Keratinocyte (primary cell): ENCODE data around the gene DENND6B. TPM values are rescaled to one million over a fixed set of nuclear protein-coding genes. Genes with fewer than 3 reads are reported as not detected.
A peak's percentile ranks its signal among the peaks of the same experiment; 100 is the strongest.

Source experiments
- DNase-seq: peaks from one replicate; pipeline ENCODE4 v3.0.0-alpha.2; 2011; ENCODE audit warnings: low read depth, missing footprints, low spot score
- FAIRE-seq: peaks from 2 replicates; lab custom pipeline; 2011; peaks lifted over from hg19 to GRCh38; lab: Jason Lieb, UNC
- H2AFZ ChIP-seq: 2 replicates; pipeline ENCODE4 v1.6.0; 2012; ENCODE audit warnings: low read length, control low read depth, inconsistent platforms; ENCODE audit not compliant: control insufficient read depth
- H3K27ac ChIP-seq: 2 replicates; pipeline ENCODE4 v1.5.1; 2011; ENCODE audit warnings: low read length; ENCODE audit not compliant: control insufficient read depth, insufficient read depth
- H3K27me3 ChIP-seq: 3 replicates; pipeline ENCODE4 v1.6.0; 2011; ENCODE audit warnings: low read length; ENCODE audit not compliant: control insufficient read depth, insufficient read depth; ENCODE audit errors: extremely low read depth
- H3K36me3 ChIP-seq, 2 experiments: 2 replicates in 1 of 2; 3 replicates in 1 of 2; pipeline ENCODE4 v1.5.1; 2011; ENCODE audit warnings: low read length in 2 of 2, mild to moderate bottlenecking in 1 of 2; ENCODE audit not compliant: control insufficient read depth in 2 of 2, insufficient read depth in 2 of 2; ENCODE audit errors: extremely low read depth in 1 of 2
- H3K4me1 ChIP-seq: 3 replicates; pipeline ENCODE4 v1.5.1; 2011; ENCODE audit warnings: low read length; ENCODE audit not compliant: control insufficient read depth, insufficient read depth; ENCODE audit errors: extremely low read depth
- H3K4me2 ChIP-seq: 3 replicates; pipeline ENCODE4 v1.6.0; 2011; ENCODE audit warnings: low read depth, low read length; ENCODE audit not compliant: control insufficient read depth, insufficient read depth; ENCODE audit errors: extremely low read depth
- H3K4me3 ChIP-seq, 3 experiments: fragments of 200-600 bp in 1 of 3; sonication (generic) in 1 of 3; 2 replicates in 2 of 3; 3 replicates in 1 of 3; pipeline ENCODE4 v1.5.1; 2011 to 2016; ENCODE audit warnings: low read length in 3 of 3, mild to moderate bottlenecking in 3 of 3, control low read depth in 2 of 3, inconsistent platforms in 1 of 3, low read depth in 1 of 3, mixed read lengths in 1 of 3, mixed run types in 1 of 3, moderate library complexity in 1 of 3; ENCODE audit not compliant: control insufficient read depth in 2 of 3, insufficient read depth in 2 of 3; ENCODE audit errors: extremely low read depth in 1 of 3
- H3K79me2 ChIP-seq: 2 replicates; pipeline ENCODE4 v1.6.0; 2012; ENCODE audit warnings: low read length; ENCODE audit not compliant: control insufficient read depth, insufficient read depth
- H3K9ac ChIP-seq: 3 replicates; pipeline ENCODE4 v1.6.0; 2011; ENCODE audit warnings: low read length; ENCODE audit not compliant: control insufficient read depth, insufficient read depth; ENCODE audit errors: extremely low read depth
- H3K9me1 ChIP-seq: 3 replicates; pipeline ENCODE4 v1.6.0; 2011; ENCODE audit warnings: low read length; ENCODE audit not compliant: control insufficient read depth, insufficient read depth; ENCODE audit errors: extremely low read depth
- H3K9me3 ChIP-seq: 2 replicates; pipeline ENCODE4 v1.5.1; 2012; ENCODE audit warnings: low read depth, low read length; ENCODE audit not compliant: control insufficient read depth
- H4K20me1 ChIP-seq: 3 replicates; pipeline ENCODE4 v1.6.0; 2011; ENCODE audit warnings: low read length; ENCODE audit not compliant: control insufficient read depth, insufficient read depth; ENCODE audit errors: extremely low read depth
- CTCF ChIP-seq, 3 experiments: IDR thresholded peaks in 1 of 3; conservative IDR thresholded peaks in 1 of 3; optimal IDR thresholded peaks in 1 of 3; 2 replicates in 2 of 3; 3 replicates in 1 of 3; pipeline versions ENCODE3 to v1.5.1; 2011; ENCODE audit warnings: low read length in 3 of 3, mild to moderate bottlenecking in 3 of 3, moderate library complexity in 2 of 3, control low read depth in 1 of 3, inconsistent platforms in 1 of 3; ENCODE audit not compliant: insufficient read depth in 2 of 3; ENCODE audit errors: extremely low read depth in 1 of 3
- EZH2 ChIP-seq: IDR thresholded peaks from one replicate; pipeline ENCODE4 v1.6.1; 2012; ENCODE audit warnings: inconsistent platforms, mild to moderate bottlenecking, low read length, moderate library complexity
- dilution Hi-C: fragments of 300-500 bp; cut with MboI; formaldehyde crosslinking; loops from one replicate; pipeline ENCODE4 v1.7.0; 2020; ENCODE audit warnings: low sequenced_read_pairs; ENCODE audit not compliant: extremely low pct_ligation_motif_present
- polyA plus RNA-seq, 5 experiments: library from polyadenylated mRNA; depleted of rRNA in 3 of 5; stranded (reverse) in 3 of 5; stranded (forward) in 1 of 5; unstranded in 1 of 5; fragments of >200 nt; gene quantifications; 1 replicate in 1 of 5; 2 replicates in 3 of 5; 3 replicates in 1 of 5; pipeline versions ENCODE4 v1.2.1 to v1.2.3, GENCODE V29; 2011 to 2012; ENCODE audit warnings: missing spikeins in 2 of 5, low read depth in 1 of 5, low replicate concordance in 1 of 5

Gene DENND6B
- polyA plus RNA-seq, 1 donor (not counting 4 experiments of a cell fraction or from before 2014, with no cell fraction given), result 0.94 TPM

GRCh38 chr22:50281957-50282356 lies 44.9 kb downstream of the DENND6B start:
- no peaks in the 10 kb centered on the region for H4K20me1 ChIP-seq
- peak overlapping the region; percentile 54 for H3K9ac ChIP-seq
- H3K27ac ChIP-seq, result peak overlapping the region; percentile 70
- peaks cover 15% of the 10 kb centered on the region for H3K79me2 ChIP-seq
- no peak overlapping the region for H2AFZ ChIP-seq
- no peak for DNase-seq
- no peaks in the 10 kb centered on the region for H3K27me3 ChIP-seq
- H3K4me2 ChIP-seq, result peak overlapping the region; percentile 69
- H3K4me3 ChIP-seq, result peak overlapping the region in 2 of 3 experiments; percentile 20 to 25
- H3K9me3 ChIP-seq, result no peaks in the 10 kb centered on the region
- dilution Hi-C loops, result no loop called here
- H3K36me3 ChIP-seq, result peaks cover 28 to 32% of the 10 kb centered on the region in 2 experiments
- H3K9me1 ChIP-seq, result no peaks in the 10 kb centered on the region
- no peak for FAIRE-seq
- H3K4me1 ChIP-seq, result peaks cover 18% of the 10 kb centered on the region
- peak in 1 of 3 experiments; percentile 10 for TF ChIP-seq CTCF (optimal IDR thresholded peaks at IDR 0.05 in 1 of 3, IDR thresholded peaks at IDR 0.05 in 1 of 3, conservative IDR thresholded peaks at IDR 0.05 in 1 of 3; ENCODE audit: extremely low read depth in 1 of 3, insufficient read depth in 2 of 3, low read length in 3 of 3)
- no peak for TF ChIP-seq EZH2

GRCh38 chr22:50281384-50281760 lies 45.4 kb downstream of the DENND6B start:
- Histone ChIP-seq H3K79me2 (peaks cover 13% of the 10 kb centered on the region), H3K4me2 (peak overlapping the region; percentile 69), H3K4me3 (no peak overlapping the region), H3K9me3 (peaks cover under 1% of the 10 kb centered on the region), H3K4me1 (peaks cover 18% of the 10 kb centered on the region), H3K27ac (no peak overlapping the region), H3K9ac (peak overlapping the region; percentile 54), H3K9me1 (no peaks in the 10 kb centered on the region), H3K36me3 (peaks cover 28 to 35% of the 10 kb centered on the region in 2 experiments), H3K27me3 (no peaks in the 10 kb centered on the region), H4K20me1 (no peaks in the 10 kb centered on the region), H2AFZ (no peak overlapping the region)
- TF ChIP-seq EZH2, result no peak
- TF ChIP-seq CTCF (optimal IDR thresholded peaks at IDR 0.05 in 1 of 3, IDR thresholded peaks at IDR 0.05 in 1 of 3, conservative IDR thresholded peaks at IDR 0.05 in 1 of 3; ENCODE audit: extremely low read depth in 1 of 3, insufficient read depth in 2 of 3, low read length in 3 of 3), result no peak
- DNase-seq, result no peak
- no peak for FAIRE-seq
- dilution Hi-C loops, result no loop called here
